Adipocyte (in vitro differentiated cells): ENCODE data around the gene REG4.
A peak's percentile ranks its signal among the peaks of the same experiment; 100 is the strongest.
"Not testable (repeated sequence)": the region's sequence is repeated elsewhere in the genome, so short reads cannot be mapped to it uniquely, and the experiment has no call there.

Experiments
- DNase-seq: peaks from one replicate; pipeline ENCODE4 v3.0.0-alpha.2; 2015; ENCODE audit warnings: low read depth
- H3K27me3 ChIP-seq: replicated peaks from 2 replicates; pipeline ENCODE4 v1.7.0; 2013; ENCODE audit warnings: mild to moderate bottlenecking, low read length, moderate library complexity; ENCODE audit not compliant: control insufficient read depth, insufficient read depth
- H3K36me3 ChIP-seq: 2 replicates; pipeline ENCODE4 v1.7.0; 2013; ENCODE audit warnings: low read length, mild to moderate bottlenecking, moderate library complexity; ENCODE audit not compliant: control insufficient read depth, insufficient read depth, severe bottlenecking
- H3K4me1 ChIP-seq: 2 replicates; pipeline ENCODE4 v1.7.0; 2013; ENCODE audit warnings: mild to moderate bottlenecking, low read length, moderate library complexity; ENCODE audit not compliant: control insufficient read depth, insufficient read depth
- H3K4me3 ChIP-seq: 2 replicates; pipeline ENCODE4 v1.7.0; 2013; ENCODE audit warnings: mild to moderate bottlenecking, low read length, moderate library complexity
- H3K9ac ChIP-seq: 2 replicates; pipeline ENCODE4 v1.7.0; 2013; ENCODE audit warnings: mild to moderate bottlenecking, low read length, moderate library complexity
- H3K9me3 ChIP-seq: 2 replicates; pipeline ENCODE4 v1.7.0; 2013; ENCODE audit warnings: mild to moderate bottlenecking, low read length, moderate library complexity; ENCODE audit not compliant: control insufficient read depth

Gene REG4

GRCh38 chr1:119811387-119811786 lies at the start of gene REG4:
Gene REG4 (minus strand): TSS chr1:119811460. CDS start chr1:119808769, 2,691 bp downstream.
- DNase-seq = no peak
- H3K4me1 ChIP-seq = no peaks in the 10 kb centered on the region
- no peak within 1 kb of the TSS for H3K9ac ChIP-seq
- peaks cover 18% of the 10 kb centered on the region for H3K27me3 ChIP-seq
- H3K9me3 ChIP-seq = no peaks in the 10 kb centered on the region
- H3K36me3 ChIP-seq = no peaks in the 10 kb centered on the region
- H3K4me3 ChIP-seq = no peak within 1 kb of the TSS

- H3K27me3 ChIP-seq = no peaks in the 10 kb centered on the region
- DNase-seq = peak; percentile 54
- no peaks in the 10 kb centered on the region for H3K9me3 ChIP-seq
- no peak overlapping the region for H3K9ac ChIP-seq
- no peaks in the 10 kb centered on the region for H3K36me3 ChIP-seq
- peaks cover 8% of the 10 kb centered on the region for H3K4me1 ChIP-seq
- H3K4me3 ChIP-seq = no peak overlapping the region
Measured at GRCh38 chr1:119859647-119860046, 48.4 kb upstream of the REG4 start.

- not testable (repeated sequence) for H3K4me3 ChIP-seq, H3K9ac ChIP-seq, H3K9me3 ChIP-seq, H3K27me3 ChIP-seq, DNase-seq, H3K4me1 ChIP-seq, H3K36me3 ChIP-seq
Measured at GRCh38 chr1:119858556-119859214, 47.4 kb upstream of the REG4 start.

- H3K9me3 ChIP-seq = no peaks in the 10 kb centered on the region
- peaks cover 8% of the 10 kb centered on the region for H3K4me1 ChIP-seq
- no peak overlapping the region for H3K9ac ChIP-seq
- no peak overlapping the region for H3K4me3 ChIP-seq
- H3K27me3 ChIP-seq = no peaks in the 10 kb centered on the region
- H3K36me3 ChIP-seq = no peaks in the 10 kb centered on the region
- no peak for DNase-seq
Measured at GRCh38 chr1:119858126-119858525, 46.9 kb upstream of the REG4 start.

- no peaks in the 10 kb centered on the region for H3K36me3 ChIP-seq
- H3K27me3 ChIP-seq = no peaks in the 10 kb centered on the region
- no peak for DNase-seq
- no peak overlapping the region for H3K4me3 ChIP-seq
- no peak overlapping the region for H3K9ac ChIP-seq
- no peaks in the 10 kb centered on the region for H3K4me1 ChIP-seq
- no peaks in the 10 kb centered on the region for H3K9me3 ChIP-seq
Measured at GRCh38 chr1:119853155-119853554, 41.9 kb upstream of the REG4 start.

GRCh38 chr1:119844206-119844605 lies 32.9 kb upstream of the REG4 start:
- not testable (repeated sequence) for H3K36me3 ChIP-seq, H3K27me3 ChIP-seq, H3K4me1 ChIP-seq, H3K9me3 ChIP-seq, H3K4me3 ChIP-seq, H3K9ac ChIP-seq
- DNase-seq = peak; percentile 8

GRCh38 chr1:119841306-119841705 lies 30.0 kb upstream of the REG4 start:
- DNase-seq = no peak
- Histone ChIP-seq H3K4me3 (no peak overlapping the region), H3K9ac (no peak overlapping the region), H3K4me1 (no peaks in the 10 kb centered on the region), H3K36me3 (no peaks in the 10 kb centered on the region), H3K9me3 (no peaks in the 10 kb centered on the region), H3K27me3 (peaks cover 9% of the 10 kb centered on the region)

- no peak for DNase-seq
- Histone ChIP-seq H3K9ac (no peak overlapping the region), H3K36me3 (no peaks in the 10 kb centered on the region), H3K4me1 (no peaks in the 10 kb centered on the region), H3K4me3 (no peak overlapping the region), H3K9me3 (no peaks in the 10 kb centered on the region), H3K27me3 (peaks cover 9% of the 10 kb centered on the region)
Measured at GRCh38 chr1:119840745-119841144, 29.5 kb upstream of the REG4 start.

- Histone ChIP-seq H3K4me3 (no peak overlapping the region), H3K27me3 (peaks cover 9% of the 10 kb centered on the region), H3K36me3 (no peaks in the 10 kb centered on the region), H3K9me3 (no peaks in the 10 kb centered on the region), H3K4me1 (no peaks in the 10 kb centered on the region), H3K9ac (no peak overlapping the region)
- DNase-seq = peak; percentile 31
Measured at GRCh38 chr1:119838236-119838635, 27.0 kb upstream of the REG4 start.

- Histone ChIP-seq H3K27me3 (peaks cover 2% of the 10 kb centered on the region), H3K4me1 (no peaks in the 10 kb centered on the region), H3K9me3 (no peaks in the 10 kb centered on the region), H3K9ac (no peak overlapping the region), H3K36me3 (no peaks in the 10 kb centered on the region), H3K4me3 (no peak overlapping the region)
- no peak for DNase-seq
Measured at GRCh38 chr1:119834990-119835389, 23.7 kb upstream of the REG4 start.

- no peaks in the 10 kb centered on the region for H3K36me3 ChIP-seq
- no peak overlapping the region for H3K4me3 ChIP-seq
- no peaks in the 10 kb centered on the region for H3K9me3 ChIP-seq
- no peak for DNase-seq
- H3K4me1 ChIP-seq = no peaks in the 10 kb centered on the region
- H3K9ac ChIP-seq = no peak overlapping the region
- no peaks in the 10 kb centered on the region for H3K27me3 ChIP-seq
Measured at GRCh38 chr1:119831027-119831426, 19.8 kb upstream of the REG4 start.

- H3K9ac ChIP-seq = no peak overlapping the region
- no peak overlapping the region for H3K4me3 ChIP-seq
- H3K9me3 ChIP-seq = no peaks in the 10 kb centered on the region
- DNase-seq = no peak
- no peaks in the 10 kb centered on the region for H3K36me3 ChIP-seq
- no peaks in the 10 kb centered on the region for H3K27me3 ChIP-seq
- H3K4me1 ChIP-seq = no peaks in the 10 kb centered on the region
Measured at GRCh38 chr1:119829625-119830024, 18.4 kb upstream of the REG4 start.
